B cell (primary cell): ENCODE data around the gene C12orf75.

ENCODE experiments used
- CTCF ChIP-seq: fragments of 200-600 bp; IDR thresholded peaks from one replicate; pipeline ENCODE4 v1.8.0; 2022; ENCODE audit warnings: antibody characterized with exemption, mild to moderate bottlenecking
- EZH2 ChIP-seq: IDR thresholded peaks from 2 replicates; pipeline ENCODE4 v1.6.1; 2012; ENCODE audit warnings: borderline replicate concordance, low read depth, mild to moderate bottlenecking, moderate library complexity, low read length; ENCODE audit not compliant: insufficient read depth, poor library complexity, severe bottlenecking

GRCh38 chr12:105288311-105288996 is 42.0 kb upstream of the C12orf75 start:
- no peak for TF ChIP-seq CTCF
- TF ChIP-seq EZH2: no peak
